ENCODE data around the gene GBP1. TPM values are rescaled to one million over a fixed set of nuclear protein-coding genes. Genes with fewer than 3 reads are reported as not detected.

The GBP1 gene
- total and polyA plus RNA-seq, 2 donors (not counting 1 experiment from before 2014, with no cell fraction given), result 4.7 to 9.4 TPM

- Histone ChIP-seq H2AFZ (ENCODE audit: insufficient read depth, low read depth, low read length, poor library complexity, severe bottlenecking) (no peak overlapping the region), H3K4me2 (replicated peaks; ENCODE audit: low read depth, low read length, poor library complexity, severe bottlenecking) (no peak overlapping the region), H3K4me1 (ENCODE audit: control insufficient read depth in 2 of 2, insufficient read depth in 2 of 2, low read length in 2 of 2) (peaks cover 0 to 3% of the 10 kb centered on the region in 2 donors), H3K36me3 (replicated peaks in 1 of 2; ENCODE audit: control extremely low read depth in 1 of 2, control insufficient read depth in 1 of 2, extremely low read depth in 1 of 2, insufficient read depth in 2 of 2, low read length in 1 of 2) (no peaks in the 10 kb centered on the region), H3K9ac (ENCODE audit: low read length) (no peak overlapping the region), H3K79me2 (ENCODE audit: control insufficient read depth, insufficient read depth, low read length) (no peaks in the 10 kb centered on the region), H3K27me3 (replicated peaks in 1 of 4; ENCODE audit: control extremely low read depth in 1 of 4, control insufficient read depth in 3 of 4, insufficient read depth in 4 of 4, low read length in 3 of 4) (no peaks in the 10 kb centered on the region), H3K27ac (ENCODE audit: low read length in 2 of 2) (no peak overlapping the region), H4K20me1 (ENCODE audit: control insufficient read depth, insufficient read depth, low read length, poor library complexity, severe bottlenecking) (no peaks in the 10 kb centered on the region), H3K9me3 (ENCODE audit: control extremely low read depth in 1 of 3, control insufficient read depth in 2 of 3, insufficient read depth in 1 of 3, low read length in 2 of 3) (peaks cover 0 to 17% (median 7%) of the 10 kb centered on the region in 3 donors), H3K4me3 (ENCODE audit: control extremely low read depth in 1 of 5, extremely low read depth in 1 of 5, insufficient read depth in 1 of 5, low read depth in 2 of 5, low read length in 4 of 5) (no peak overlapping the region)
- intact Hi-C loops (cut with micrococcal nuclease), result no loop called here
- ChIA-PET POLR2A (no interaction called here), CTCF (no interaction called here)
- Mint-ChIP-seq H3K4me3 (no peak overlapping the region), H3K27ac (no peak overlapping the region), H3K27me3 (no peaks in the 10 kb centered on the region), H3K4me1 (peaks cover 14% of the 10 kb centered on the region), H3K9me3 (ENCODE audit: insufficient read depth) (no peaks in the 10 kb centered on the region)
- no peak for DNase-seq
- WGBS (ENCODE audit: insufficient coverage), result 80% methylated on average over 1 of the region's 3 CpGs
- TF ChIP-seq CTCF (IDR thresholded peaks at IDR 0.05) (no peak), EZH2 (IDR thresholded peaks at IDR 0.05; ENCODE audit: borderline replicate concordance, insufficient read depth, low read depth, low read length, poor library complexity, severe bottlenecking) (no peak)
- no peak for ATAC-seq (ENCODE audit: low read depth)
Observed at GRCh38 chr1:89041119-89041641, 23.8 kb downstream of the GBP1 start.

- CTCF ChIA-PET, result interaction anchor here (0.6 kb wide), 1 partner anchor 35 kb away, joined by 3 read pairs; no protein-coding TSS in a partner anchor
- no peak overlapping the region for H3K27ac Mint-ChIP-seq
- H3K9me3 Mint-ChIP-seq (ENCODE audit: insufficient read depth), result no peaks in the 10 kb centered on the region
- Histone ChIP-seq H3K4me2 (replicated peaks; ENCODE audit: low read depth, low read length, poor library complexity, severe bottlenecking) (no peak overlapping the region), H3K27me3 (replicated peaks in 1 of 4; ENCODE audit: control extremely low read depth in 1 of 4, control insufficient read depth in 3 of 4, insufficient read depth in 4 of 4, low read length in 3 of 4) (no peaks in the 10 kb centered on the region), H3K79me2 (ENCODE audit: control insufficient read depth, insufficient read depth, low read length) (no peaks in the 10 kb centered on the region), H3K9me3 (ENCODE audit: control extremely low read depth in 1 of 3, control insufficient read depth in 2 of 3, insufficient read depth in 1 of 3, low read length in 2 of 3) (peaks cover 0 to 17% (median 7%) of the 10 kb centered on the region in 3 donors), H4K20me1 (ENCODE audit: control insufficient read depth, insufficient read depth, low read length, poor library complexity, severe bottlenecking) (no peaks in the 10 kb centered on the region), H3K36me3 (replicated peaks in 1 of 2; ENCODE audit: control extremely low read depth in 1 of 2, control insufficient read depth in 1 of 2, extremely low read depth in 1 of 2, insufficient read depth in 2 of 2, low read length in 1 of 2) (no peaks in the 10 kb centered on the region), H2AFZ (ENCODE audit: insufficient read depth, low read depth, low read length, poor library complexity, severe bottlenecking) (no peak overlapping the region), H3K27ac (ENCODE audit: low read length in 2 of 2) (no peak overlapping the region), H3K9ac (ENCODE audit: low read length) (no peak overlapping the region), H3K4me3 (ENCODE audit: control extremely low read depth in 1 of 5, extremely low read depth in 1 of 5, insufficient read depth in 1 of 5, low read depth in 2 of 5, low read length in 4 of 5) (no peak overlapping the region), H3K4me1 (ENCODE audit: control insufficient read depth in 2 of 2, insufficient read depth in 2 of 2, low read length in 2 of 2) (peaks cover 0 to 3% of the 10 kb centered on the region in 2 donors)
- no peak for ATAC-seq (ENCODE audit: low read depth)
- no peak for TF ChIP-seq EZH2 (IDR thresholded peaks at IDR 0.05; ENCODE audit: borderline replicate concordance, insufficient read depth, low read depth, low read length, poor library complexity, severe bottlenecking)
- no peak for TF ChIP-seq CTCF (IDR thresholded peaks at IDR 0.05)
- peaks cover 14% of the 10 kb centered on the region for H3K4me1 Mint-ChIP-seq
- H3K4me3 Mint-ChIP-seq, result no peak overlapping the region
- no peaks in the 10 kb centered on the region for H3K27me3 Mint-ChIP-seq
- no CpG with 5 or more reads among the region's 1 CpG for whole genome bisulfite sequencing (ENCODE audit: insufficient coverage)
- DNase-seq, result no peak
- intact Hi-C loops (cut with micrococcal nuclease), result no loop called here
- POLR2A ChIA-PET, result no interaction called here
Observed at GRCh38 chr1:89040315-89040626, 24.7 kb downstream of the GBP1 start.
